HUES64 (cell line): Measurements from ENCODE around the gene ARL6IP6.
"Not testable (repeated sequence)": the region's sequence is repeated elsewhere in the genome, so short reads cannot be mapped to it uniquely, and the experiment has no call there.

Source experiments
- H3K27ac ChIP-seq: 2 replicates; pipeline ENCODE4 v1.7.0; 2013; ENCODE audit warnings: low read depth, low read length, inconsistent platforms
- H3K27me3 ChIP-seq: 2 replicates; pipeline ENCODE4 v1.6.1; 2013; ENCODE audit warnings: mild to moderate bottlenecking, low read length; ENCODE audit not compliant: insufficient read depth
- H3K36me3 ChIP-seq: 2 replicates; pipeline ENCODE4 v1.6.1; 2013; ENCODE audit warnings: mild to moderate bottlenecking, low read length; ENCODE audit not compliant: insufficient read depth
- H3K4me1 ChIP-seq: 2 replicates; pipeline ENCODE4 v1.6.1; 2013; ENCODE audit warnings: mild to moderate bottlenecking, low read length, moderate library complexity; ENCODE audit not compliant: insufficient read depth
- H3K4me3 ChIP-seq: 2 replicates; pipeline ENCODE4 v1.5.1; 2013; ENCODE audit warnings: mild to moderate bottlenecking, low read length, moderate library complexity
- H3K9ac ChIP-seq: 2 replicates; pipeline ENCODE4 v1.6.1; 2013; ENCODE audit warnings: mild to moderate bottlenecking, low read depth, low read length
- H3K9me3 ChIP-seq: 2 replicates; pipeline ENCODE4 v1.6.1; 2013; ENCODE audit warnings: low read depth, low read length; ENCODE audit not compliant: insufficient read depth
- WGBS: fragments of 150-250, 120-280 bp; methylation state at CpG from one replicate; pipeline ENCODE4 v1.1.7; 2013; ENCODE audit warnings: missing lambda C conversion rate; 5-methylcytosine and 5-hydroxymethylcytosine counted together

Gene ARL6IP6

DNA sequence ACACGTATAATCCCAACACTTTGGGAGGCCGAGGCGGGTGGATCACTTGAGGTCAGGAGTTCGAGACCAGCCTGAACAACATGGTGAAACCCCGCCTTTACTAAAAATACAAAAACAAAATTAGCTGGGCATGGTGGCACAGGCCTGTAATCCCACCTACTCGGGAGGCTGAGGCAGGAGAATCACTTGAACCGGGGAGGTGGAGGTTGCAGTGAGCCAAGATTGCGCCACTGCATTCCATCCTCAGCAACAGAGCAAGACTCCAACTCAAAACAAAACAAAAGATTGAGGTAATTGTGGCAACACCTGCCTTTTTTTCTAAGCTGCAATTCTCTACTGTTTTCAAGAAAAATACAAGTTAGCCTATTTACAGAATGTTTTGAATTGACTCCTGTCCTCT is 4.2 kb downstream of the ARL6IP6 start:
- H3K4me1 ChIP-seq, result peaks cover 18% of the 10 kb centered on the region
- peaks cover 68% of the 10 kb centered on the region for H3K36me3 ChIP-seq
- H3K9ac ChIP-seq, H3K9me3 ChIP-seq, H3K27me3 ChIP-seq, H3K4me3 ChIP-seq, H3K27ac ChIP-seq: not testable (repeated sequence)
- WGBS, result 99% methylated on average over 8 of the region's 8 CpGs

DNA sequence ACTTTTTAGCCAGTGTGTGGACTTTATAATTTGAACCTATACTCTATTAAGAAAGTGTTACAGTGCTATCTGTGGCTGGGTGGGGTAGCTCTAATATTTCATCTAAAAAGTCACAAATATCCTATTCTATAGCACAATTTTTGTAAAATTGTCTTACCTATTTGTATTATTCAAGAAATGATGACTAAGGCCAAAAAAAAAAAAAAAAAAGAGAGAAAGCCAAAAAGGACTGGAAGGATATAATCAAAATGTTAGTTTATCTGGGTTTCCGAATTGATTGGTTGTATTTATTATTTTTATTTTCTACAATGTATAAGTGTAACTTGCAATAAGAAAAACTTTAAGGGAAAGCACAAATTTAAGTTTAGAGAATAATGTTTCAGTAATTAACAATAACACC is 5.5 kb downstream of the ARL6IP6 start:
- WGBS, result no CpG with 5 or more reads among the region's 1 CpG
- no peak overlapping the region for H3K27ac ChIP-seq
- H3K9ac ChIP-seq, result no peak overlapping the region
- H3K4me3 ChIP-seq, result no peak overlapping the region
- no peaks in the 10 kb centered on the region for H3K9me3 ChIP-seq
- H3K4me1 ChIP-seq, result peaks cover 18% of the 10 kb centered on the region
- H3K27me3 ChIP-seq, result no peaks in the 10 kb centered on the region
- peaks cover 73% of the 10 kb centered on the region for H3K36me3 ChIP-seq

DNA sequence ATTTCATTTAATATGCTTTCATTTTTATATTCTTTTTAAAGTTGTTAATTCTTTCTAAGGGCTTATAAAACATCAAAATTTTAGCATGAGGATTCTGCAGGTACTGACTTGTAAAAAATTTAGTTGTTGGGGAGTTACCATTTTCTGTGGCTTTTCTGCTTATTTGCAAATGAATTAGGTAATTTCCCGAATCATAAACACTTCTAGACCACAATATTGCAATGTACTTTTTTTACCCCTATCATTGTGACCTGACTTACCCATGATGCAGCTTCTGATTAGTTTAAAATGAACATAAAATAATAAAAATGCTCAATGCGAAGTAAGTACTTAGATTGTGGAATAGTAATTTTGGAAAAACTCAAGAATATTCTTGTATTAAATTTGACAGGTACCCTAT is 11.4 kb downstream of the ARL6IP6 start:
- H3K4me1 ChIP-seq, result no peaks in the 10 kb centered on the region
- H3K9ac ChIP-seq, result no peak overlapping the region
- H3K36me3 ChIP-seq, result peaks cover 50% of the 10 kb centered on the region
- no peaks in the 10 kb centered on the region for H3K9me3 ChIP-seq
- H3K27me3 ChIP-seq, result no peaks in the 10 kb centered on the region
- H3K4me3 ChIP-seq, result no peak overlapping the region
- no peak overlapping the region for H3K27ac ChIP-seq
- WGBS, result no CpG with 5 or more reads among the region's 2 CpGs

GRCh38 chr2:152730591-152731333 is 12.3 kb downstream of the ARL6IP6 start:
- Histone ChIP-seq H3K4me3 (no peak overlapping the region), H3K36me3 (peaks cover 50% of the 10 kb centered on the region), H3K27ac (no peak overlapping the region), H3K4me1 (no peaks in the 10 kb centered on the region), H3K27me3 (no peaks in the 10 kb centered on the region), H3K9ac (no peak overlapping the region), H3K9me3 (no peaks in the 10 kb centered on the region)
- 98% methylated on average over 1 of the region's 1 CpG for WGBS

GRCh38 chr2:152737509-152737908 is 19.1 kb downstream of the ARL6IP6 start:
- WGBS, result 100% methylated on average over 1 of the region's 1 CpG
- H3K9me3 ChIP-seq, H3K27me3 ChIP-seq, H3K27ac ChIP-seq, H3K4me3 ChIP-seq, H3K4me1 ChIP-seq, H3K9ac ChIP-seq: not testable (repeated sequence)
- peaks cover 68% of the 10 kb centered on the region for H3K36me3 ChIP-seq

DNA sequence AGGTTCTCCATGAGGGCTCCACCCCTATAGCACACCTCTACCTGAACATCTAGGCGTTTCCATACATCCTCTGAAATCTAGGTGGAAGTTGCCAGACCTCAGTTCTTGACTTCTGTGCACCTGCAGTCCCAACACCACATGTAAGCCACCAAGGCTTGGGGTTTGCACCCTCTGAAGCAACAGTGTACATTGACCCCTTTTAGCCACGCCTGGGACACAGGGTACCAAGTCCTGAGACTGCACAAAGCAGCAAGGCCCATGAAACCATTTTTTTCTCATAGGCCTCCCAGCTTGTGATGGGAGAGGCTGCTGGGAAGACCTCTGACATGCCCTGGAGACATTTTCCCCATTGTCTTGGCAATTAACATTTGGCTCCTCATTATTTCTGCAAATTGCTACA is 20.0 kb downstream of the ARL6IP6 start:
- Histone ChIP-seq H3K27me3 (no peaks in the 10 kb centered on the region), H3K27ac (no peak overlapping the region), H3K4me3 (no peak overlapping the region), H3K9me3 (peaks cover 8% of the 10 kb centered on the region; the same call in 1 of the 2 replicates), H3K9ac (no peak overlapping the region), H3K36me3 (peaks cover 71% of the 10 kb centered on the region), H3K4me1 (no peaks in the 10 kb centered on the region)
- 99% methylated on average over 2 of the region's 2 CpGs for WGBS

DNA sequence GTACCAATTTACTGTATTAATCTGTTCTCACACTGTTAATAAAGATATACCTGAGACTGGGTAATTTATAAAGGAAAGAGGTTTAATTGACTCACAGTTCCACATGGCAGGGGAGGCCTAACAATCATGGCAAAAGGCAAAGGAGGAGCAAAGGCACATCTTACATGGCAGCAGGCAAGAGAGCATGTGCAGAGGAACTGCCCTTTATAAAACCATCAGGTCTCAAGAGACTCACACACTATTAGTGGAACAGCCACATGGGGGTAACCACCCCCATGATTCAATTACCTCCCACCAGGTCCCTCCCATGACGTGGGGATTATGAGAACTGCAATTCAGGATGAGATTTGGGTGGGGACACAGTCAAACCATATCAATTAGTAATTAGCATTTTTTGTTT is 21.3 kb downstream of the ARL6IP6 start:
- H3K27me3 ChIP-seq, result not testable (repeated sequence)
- peaks cover 74% of the 10 kb centered on the region for H3K36me3 ChIP-seq

GRCh38 chr2:152740743-152741328 is 22.4 kb downstream of the ARL6IP6 start:
- Histone ChIP-seq H3K27me3 (no peaks in the 10 kb centered on the region), H3K27ac (no peak overlapping the region), H3K4me3 (no peak overlapping the region), H3K9me3 (peaks cover 8% of the 10 kb centered on the region; the same call in 1 of the 2 replicates), H3K9ac (no peak overlapping the region), H3K4me1 (no peaks in the 10 kb centered on the region), H3K36me3 (peaks cover 72% of the 10 kb centered on the region)
- WGBS, result no CpG with 5 or more reads among the region's 2 CpGs

More for the DNA sequence above, 21.3 kb downstream of the ARL6IP6 start:
- H3K4me3 ChIP-seq, H3K9me3 ChIP-seq, H3K27ac ChIP-seq, H3K4me1 ChIP-seq, H3K9ac ChIP-seq: not testable (repeated sequence)
- no CpG with 5 or more reads among the region's 1 CpG for WGBS

- no peak overlapping the region for H3K9ac ChIP-seq
- 60% methylated on average over 1 of the region's 3 CpGs for whole genome bisulfite sequencing
- H3K36me3 ChIP-seq, result peaks cover 53% of the 10 kb centered on the region
Measured at GRCh38 chr2:152743002-152743401, 24.6 kb downstream of the ARL6IP6 start.

GRCh38 chr2:152747751-152748150 is 29.3 kb downstream of the ARL6IP6 start:
- H3K36me3 ChIP-seq, result peaks cover 49% of the 10 kb centered on the region
- not testable (repeated sequence) for H3K4me1 ChIP-seq, H3K27ac ChIP-seq, H3K9me3 ChIP-seq, H3K9ac ChIP-seq, H3K4me3 ChIP-seq, H3K27me3 ChIP-seq
- 88% methylated on average over 4 of the region's 4 CpGs for WGBS

More at GRCh38 chr2:152743002-152743401, 24.6 kb downstream of the ARL6IP6 start:
- Histone ChIP-seq H3K27me3 (no peaks in the 10 kb centered on the region), H3K4me3 (no peak overlapping the region), H3K27ac (no peak overlapping the region), H3K4me1 (no peaks in the 10 kb centered on the region), H3K9me3 (0 out of 2 replicates have a peak, but pooled peaks cover 4% of the 10 kb centered on the region)

- WGBS, result 76% methylated on average over 13 of the region's 13 CpGs
- H3K9me3 ChIP-seq, result no peaks in the 10 kb centered on the region
- H3K4me3 ChIP-seq, result no peak overlapping the region
- H3K9ac ChIP-seq, result no peak overlapping the region
- H3K27me3 ChIP-seq, result no peaks in the 10 kb centered on the region
- H3K36me3 ChIP-seq, result peaks cover 62% of the 10 kb centered on the region
- H3K27ac ChIP-seq, result no peak overlapping the region
- peaks cover 7% of the 10 kb centered on the region; the same call in 1 of the 2 replicates for H3K4me1 ChIP-seq
Measured at GRCh38 chr2:152755029-152755428, 36.6 kb downstream of the ARL6IP6 start.
